Measurements from ENCODE around the gene GLRX5.

- TF ChIP-seq EZH2 (IDR thresholded peaks at IDR 0.05) (no peak), CTCF (IDR thresholded peaks at IDR 0.05 in 2 of 3, conservative IDR thresholded peaks at IDR 0.05 in 1 of 3; ENCODE audit: borderline replicate concordance in 1 of 3, insufficient read depth in 1 of 3, low read depth in 2 of 3, low read length in 2 of 3) (no peak), POLR2AphosphoS5 (IDR thresholded peaks at IDR 0.05; ENCODE audit: low read depth, low read length) (no peak), POLR2A (IDR thresholded peaks at IDR 0.05; ENCODE audit: borderline replicate concordance, extremely low read depth, insufficient read depth, insufficient read length) (no peak), RAD21 (IDR thresholded peaks at IDR 0.05; ENCODE audit: low read depth) (no peak), ZNF274 (IDR thresholded peaks at IDR 0.05; ENCODE audit: low read depth, low read length) (no peak), FOSL1 (IDR thresholded peaks at IDR 0.05; ENCODE audit: low read depth) (no peak), ATF3 (IDR thresholded peaks at IDR 0.05) (no peak)
Measured at GRCh38 chr14:95522556-95522955, 12.3 kb upstream of the GLRX5 start.
